H9 (cell line): ENCODE data around the gene RALGAPA2. TPM values are rescaled to one million over a fixed set of nuclear protein-coding genes. Genes with fewer than 3 reads are reported as not detected.
A peak's percentile ranks its signal among the peaks of the same experiment; 100 is the strongest.

Experiments
- DNase-seq: peaks from one replicate; pipeline ENCODE4 v3.0.0-alpha.2; 2017
- H2AFZ ChIP-seq: one replicate; pipeline ENCODE4 v1.6.1; 2013; ENCODE audit warnings: mild to moderate bottlenecking, low read length, control low read depth, moderate library complexity
- H2AK5ac ChIP-seq: 2 replicates; pipeline ENCODE4 v1.6.1; 2013; ENCODE audit warnings: low read length, control low read depth, mixed read lengths; ENCODE audit not compliant: insufficient read length
- H2BK120ac ChIP-seq: one replicate; pipeline ENCODE4 v1.6.1; 2013; ENCODE audit warnings: low read depth, mild to moderate bottlenecking, low read length, control low read depth, inconsistent platforms; ENCODE audit not compliant: poor library complexity, severe bottlenecking
- H2BK12ac ChIP-seq: 2 replicates; pipeline ENCODE4 v1.6.1; 2013; ENCODE audit warnings: low read length, control low read depth, mixed read lengths, low read depth; ENCODE audit not compliant: insufficient read length
- H2BK15ac ChIP-seq: 2 replicates; pipeline ENCODE4 v1.6.1; 2013; ENCODE audit warnings: low read depth, low read length, control low read depth
- H2BK20ac ChIP-seq: one replicate; pipeline ENCODE4 v1.6.1; 2013; ENCODE audit warnings: low read depth, mild to moderate bottlenecking, low read length, control low read depth, inconsistent platforms; ENCODE audit not compliant: poor library complexity, severe bottlenecking
- H2BK5ac ChIP-seq: 2 replicates; pipeline ENCODE4 v1.6.1; 2013; ENCODE audit warnings: low read length, control low read depth, mixed read lengths; ENCODE audit not compliant: insufficient read length
- H3K14ac ChIP-seq: 2 replicates; pipeline ENCODE4 v1.6.1; 2013; ENCODE audit warnings: low read length, control low read depth; ENCODE audit not compliant: insufficient read depth
- H3K18ac ChIP-seq: 2 replicates; pipeline ENCODE4 v1.6.1; 2013; ENCODE audit warnings: low read depth, mild to moderate bottlenecking, mixed read lengths, low read length, control low read depth; ENCODE audit not compliant: insufficient read length
- H3K23ac ChIP-seq: 2 replicates; pipeline ENCODE4 v1.6.1; 2013; ENCODE audit warnings: low read length, control low read depth, mixed read lengths, low read depth; ENCODE audit not compliant: insufficient read length
- H3K23me2 ChIP-seq: 2 replicates; pipeline ENCODE4 v1.6.1; 2013; ENCODE audit warnings: low read depth, mild to moderate bottlenecking, mixed read lengths, low read length, control low read depth; ENCODE audit not compliant: insufficient read length, poor library complexity, severe bottlenecking
- H3K27ac ChIP-seq: 2 replicates; pipeline ENCODE4 v1.5.1; 2013; ENCODE audit warnings: low read length, control low read depth, mixed read lengths, low read depth; ENCODE audit not compliant: insufficient read length
- H3K27me3 ChIP-seq: 2 replicates; pipeline ENCODE4 v1.6.1; 2013; ENCODE audit warnings: low read length, control low read depth, inconsistent platforms; ENCODE audit not compliant: insufficient read depth
- H3K4ac ChIP-seq: 2 replicates; pipeline ENCODE4 v1.6.1; 2013; ENCODE audit warnings: low read depth, mild to moderate bottlenecking, control low read depth, inconsistent platforms, low read length, moderate library complexity
- H3K4me1 ChIP-seq: 2 replicates; pipeline ENCODE4 v1.6.1; 2013; ENCODE audit warnings: low read length, control low read depth, inconsistent platforms; ENCODE audit not compliant: insufficient read depth
- H3K4me2 ChIP-seq: 2 replicates; pipeline ENCODE4 v1.6.1; 2013; ENCODE audit warnings: low read length, control low read depth, mixed read lengths; ENCODE audit not compliant: insufficient read length, insufficient read depth
- H3K56ac ChIP-seq: 2 replicates; pipeline ENCODE4 v1.6.1; 2013; ENCODE audit warnings: low read depth, mild to moderate bottlenecking, mixed read lengths, low read length, control low read depth; ENCODE audit not compliant: insufficient read length
- H3K79me1 ChIP-seq: 2 replicates; pipeline ENCODE4 v1.6.1; 2013; ENCODE audit warnings: low read depth, mild to moderate bottlenecking, moderate library complexity, low read length, control low read depth, inconsistent platforms; ENCODE audit not compliant: insufficient read depth, poor library complexity, severe bottlenecking
- H3K79me2 ChIP-seq: 2 replicates; pipeline ENCODE4 v1.6.1; 2013; ENCODE audit warnings: low read length, control low read depth, inconsistent platforms; ENCODE audit not compliant: insufficient read depth
- H3K9ac ChIP-seq: 2 replicates; pipeline ENCODE4 v1.6.1; 2013; ENCODE audit warnings: low read length, control low read depth, mixed read lengths; ENCODE audit not compliant: insufficient read length; ENCODE audit errors: extremely low read depth
- H3K9me3 ChIP-seq: one replicate; pipeline ENCODE4 v1.6.1; 2013; ENCODE audit warnings: low read depth, low read length, inconsistent platforms; ENCODE audit not compliant: control insufficient read depth
- H3T11ph ChIP-seq: one replicate; pipeline ENCODE4 v1.6.1; 2013; ENCODE audit warnings: mild to moderate bottlenecking, low read length, control low read depth, inconsistent platforms
- H4K20me1 ChIP-seq: one replicate; pipeline ENCODE4 v1.6.1; 2013; ENCODE audit not compliant: control insufficient read depth, insufficient read length, insufficient read depth
- H4K5ac ChIP-seq: 2 replicates; pipeline ENCODE4 v1.6.1; 2013; ENCODE audit warnings: low read depth, mild to moderate bottlenecking, mixed read lengths, low read length, control low read depth; ENCODE audit not compliant: insufficient read length
- H4K8ac ChIP-seq: replicated peaks from 2 replicates; pipeline ENCODE4 v1.6.1; 2013; ENCODE audit warnings: low read length, control low read depth, mixed read lengths, low read depth; ENCODE audit not compliant: insufficient read length
- H4K91ac ChIP-seq: 2 replicates; pipeline ENCODE4 v1.6.1; 2013; ENCODE audit warnings: low read depth, mild to moderate bottlenecking, moderate library complexity, mixed read lengths, low read length, control low read depth; ENCODE audit not compliant: insufficient read length
- H3K27ac Mint-ChIP-seq, 3 experiments: 2 replicates in 2 of 3; 3 replicates in 1 of 3; pipeline ENCODE4 v1.8.0; 2020 to 2021; ENCODE audit warnings: mixed read lengths in 3 of 3, mild to moderate bottlenecking in 1 of 3, moderate library complexity in 1 of 3
- H3K27me3 Mint-ChIP-seq: 2 replicates; pipeline ENCODE4 v1.8.0; 2021; ENCODE audit warnings: low read depth, mild to moderate bottlenecking, moderate library complexity, mixed read lengths
- H3K36me3 Mint-ChIP-seq, 3 experiments: 2 replicates in 2 of 3; 3 replicates in 1 of 3; pipeline ENCODE4 v1.8.0; 2020 to 2021; ENCODE audit warnings: low read depth in 3 of 3, mixed read lengths in 3 of 3; ENCODE audit not compliant: insufficient read depth in 1 of 3
- H3K4me1 Mint-ChIP-seq, 2 experiments: 2 replicates each; pipeline ENCODE4 v1.8.0; 2020; ENCODE audit warnings: mixed read lengths in 2 of 2
- H3K4me3 Mint-ChIP-seq, 2 experiments: 2 replicates in 1 of 2; 3 replicates in 1 of 2; pipeline ENCODE4 v1.8.0; 2020 to 2021; ENCODE audit warnings: mild to moderate bottlenecking in 2 of 2, mixed read lengths in 2 of 2, moderate library complexity in 1 of 2
- H3K9me3 Mint-ChIP-seq, 2 experiments: 2 replicates in 1 of 2; 3 replicates in 1 of 2; pipeline ENCODE4 v1.8.0; 2020; ENCODE audit warnings: mild to moderate bottlenecking in 2 of 2, mixed read lengths in 2 of 2, moderate library complexity in 1 of 2
- CTCF ChIP-seq: fragments of 200-600 bp; sonication (generic); conservative IDR thresholded peaks from 3 replicates; pipeline ENCODE4 v1.8.0; 2021; ENCODE audit warnings: antibody characterized with exemption, mild to moderate bottlenecking
- WGBS: extraction: QIAGEN DNeasy Blood & Tissue Kit; methylation state at CpG from one replicate; pipeline ENCODE4 v1.1.7; 2013; ENCODE audit warnings: missing lambda C conversion rate, low lambda C conversion rate, mixed read lengths; ENCODE audit not compliant: insufficient read length; ENCODE audit errors: extremely low coverage; 5-methylcytosine and 5-hydroxymethylcytosine counted together
- total RNA-seq: library from RNA; stranded (reverse); gene quantifications from 2 replicates; pipeline ENCODE4 v1.2.1, GENCODE V29; 2021

RALGAPA2 gene
- total RNA-seq, 1 experiment from 2014 or later = 16.6 TPM

- H3K9ac ChIP-seq = no peak overlapping the region
- no peak for TF ChIP-seq CTCF
- H2BK20ac ChIP-seq = no peak overlapping the region
- Mint-ChIP-seq H3K27ac (peak overlapping the region in 2 of 3 experiments; percentile 41 to 68; a peak in 3 of 7 replicates), H3K4me1 (peaks cover 21 to 22% of the 10 kb centered on the region in 2 experiments), H3K4me3 (no peak overlapping the region), H3K36me3 (peaks cover 0 to 2% (median 0%) of the 10 kb centered on the region in 3 experiments; a peak in 1 of 7 replicates), H3K9me3 (no peaks in the 10 kb centered on the region), H3K27me3 (no peaks in the 10 kb centered on the region)
- no peak overlapping the region for H3K23ac ChIP-seq
- no peaks in the 10 kb centered on the region for H3K9me3 ChIP-seq
- H3K23me2 ChIP-seq = no peaks in the 10 kb centered on the region
- no peaks in the 10 kb centered on the region for H3K79me2 ChIP-seq
- no peaks in the 10 kb centered on the region for H4K20me1 ChIP-seq
- WGBS = no CpG with 5 or more reads among the region's 2 CpGs
- DNase-seq = no peak
- H3K4ac ChIP-seq = no peak overlapping the region
- no peak overlapping the region for H4K8ac ChIP-seq
- no peak overlapping the region for H3K18ac ChIP-seq
- H2BK5ac ChIP-seq = no peak overlapping the region
- H2BK12ac ChIP-seq = no peak overlapping the region
- H3K14ac ChIP-seq = no peak overlapping the region
- no peaks in the 10 kb centered on the region for H3K79me1 ChIP-seq
- H2AK5ac ChIP-seq = no peak overlapping the region
- no peak overlapping the region for H2BK15ac ChIP-seq
- no peak overlapping the region for H3T11ph ChIP-seq
- no peak overlapping the region for H3K56ac ChIP-seq
- no peak overlapping the region for H2BK120ac ChIP-seq
- no peak overlapping the region for H4K91ac ChIP-seq
- no peak overlapping the region for H4K5ac ChIP-seq
- no peak overlapping the region for H3K4me2 ChIP-seq
- H3K4me1 ChIP-seq = no peaks in the 10 kb centered on the region
- no peak overlapping the region for H3K27ac ChIP-seq
- H3K27me3 ChIP-seq = no peaks in the 10 kb centered on the region
- H2AFZ ChIP-seq = no peak overlapping the region
Observed at GRCh38 chr20:20480689-20481088, 231.8 kb downstream of the RALGAPA2 start.
